Ectodermal cell (in vitro differentiated cells): ENCODE results near the gene TMEM252.

Experiments
- H3K27ac ChIP-seq: 2 replicates; pipeline ENCODE4 v1.7.0; 2013; ENCODE audit warnings: mild to moderate bottlenecking, low read depth, low read length; ENCODE audit not compliant: insufficient read depth, poor library complexity, severe bottlenecking
- H3K27me3 ChIP-seq: 2 replicates; pipeline ENCODE4 v1.7.0; 2013; ENCODE audit warnings: mild to moderate bottlenecking, low read length; ENCODE audit not compliant: insufficient read depth, control insufficient read depth, poor library complexity, severe bottlenecking
- H3K36me3 ChIP-seq: one replicate; pipeline ENCODE4 v1.7.0; 2013; ENCODE audit warnings: low read length; ENCODE audit not compliant: control insufficient read depth, insufficient read depth
- H3K4me1 ChIP-seq: one replicate; pipeline ENCODE4 v1.7.0; 2013; ENCODE audit warnings: low read length; ENCODE audit not compliant: control insufficient read depth, insufficient read depth
- H3K4me3 ChIP-seq: 2 replicates; pipeline ENCODE4 v1.7.0; 2013; ENCODE audit warnings: low read depth, low read length, control low read depth; ENCODE audit not compliant: insufficient read depth
- H3K9me3 ChIP-seq: 2 replicates; pipeline ENCODE4 v1.7.0; 2013; ENCODE audit warnings: mild to moderate bottlenecking, low read length, moderate library complexity; ENCODE audit not compliant: control insufficient read depth
- WGBS, 2 experiments: methylation state at CpG; one replicate each; pipeline ENCODE4 v1.1.7; 2013; ENCODE audit warnings: missing lambda C conversion rate in 2 of 2; 5-methylcytosine and 5-hydroxymethylcytosine counted together

Gene TMEM252

DNA sequence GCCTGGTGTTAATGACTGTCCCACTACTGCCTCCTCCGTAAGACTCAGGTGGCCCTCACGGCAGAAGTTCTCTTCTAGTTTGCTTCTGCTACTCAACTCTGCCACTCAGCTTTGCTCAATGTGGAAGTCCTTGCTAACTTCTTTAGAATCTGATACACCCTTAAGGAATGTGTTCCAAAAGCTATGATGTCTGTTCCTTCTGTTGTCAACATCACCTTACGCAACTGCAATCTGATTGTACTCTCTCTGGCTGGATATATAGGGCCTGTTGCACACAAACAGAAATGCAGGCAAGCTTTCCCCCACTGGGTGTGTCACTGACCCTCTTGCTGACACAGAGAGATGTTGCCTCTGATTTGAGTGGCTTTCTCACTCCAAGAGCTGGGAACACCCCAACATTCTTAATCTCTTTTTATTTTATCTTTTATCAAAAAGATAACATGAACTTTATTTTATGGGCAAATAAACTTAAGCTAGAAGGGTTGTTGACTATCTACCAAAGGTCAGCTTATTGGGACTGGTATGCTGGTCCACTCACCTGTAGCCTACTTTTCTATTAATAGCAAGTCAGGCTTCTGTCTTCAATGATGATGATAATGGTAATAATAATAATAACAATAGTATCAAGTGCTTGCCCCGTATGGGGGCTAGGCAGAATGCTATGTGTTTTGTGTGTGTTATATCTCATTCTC lies 25.2 kb downstream of the TMEM252 start:
- Histone ChIP-seq H3K4me1 (no peaks in the 10 kb centered on the region), H3K9me3 (no peaks in the 10 kb centered on the region), H3K27me3 (peaks cover 63% of the 10 kb centered on the region), H3K36me3 (no peaks in the 10 kb centered on the region), H3K27ac (no peak overlapping the region), H3K4me3 (no peak overlapping the region)
- WGBS, 2 experiments: 87 to 91% methylated on average over 3 of the region's 4 CpGs

- WGBS, 2 experiments: 81 to 83% methylated on average over 4 of the region's 4 CpGs
- Histone ChIP-seq H3K36me3 (no peaks in the 10 kb centered on the region), H3K4me1 (peaks cover 4% of the 10 kb centered on the region), H3K4me3 (no peak overlapping the region), H3K9me3 (no peaks in the 10 kb centered on the region), H3K27ac (no peak overlapping the region), H3K27me3 (peaks cover 70% of the 10 kb centered on the region)
These were observed 26.7 kb downstream of the TMEM252 start for GRCh38 chr9:68513981-68514380.

DNA sequence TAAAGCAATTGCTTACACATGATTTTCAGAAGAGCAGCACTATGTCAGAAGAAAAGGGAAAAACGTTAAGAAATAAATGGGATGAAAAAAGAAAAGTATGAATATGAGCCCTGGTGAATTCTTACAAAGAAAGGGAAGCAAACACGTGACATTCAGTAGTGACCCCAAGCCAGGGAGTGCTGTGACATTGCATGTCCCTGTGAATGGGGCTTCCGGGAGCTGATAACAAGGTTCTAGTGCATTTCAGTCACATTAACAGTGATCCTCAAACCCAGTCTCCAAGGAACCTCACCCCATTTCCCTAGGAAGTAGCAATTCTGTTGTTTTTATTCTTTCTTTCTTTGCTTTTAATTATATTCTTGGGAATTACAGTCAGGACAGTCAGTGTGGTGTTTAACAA lies 27.3 kb downstream of the TMEM252 start:
- Histone ChIP-seq H3K27ac (no peak overlapping the region), H3K9me3 (no peaks in the 10 kb centered on the region), H3K4me3 (no peak overlapping the region), H3K27me3 (peaks cover 76% of the 10 kb centered on the region), H3K36me3 (no peaks in the 10 kb centered on the region), H3K4me1 (peaks cover 4% of the 10 kb centered on the region)
- 47% methylated on average over 3 of the region's 3 CpGs for WGBS, 2 experiments

- H3K9me3 ChIP-seq: no peaks in the 10 kb centered on the region
- peaks cover 94% of the 10 kb centered on the region for H3K27me3 ChIP-seq
- H3K4me3 ChIP-seq: no peak overlapping the region
- no peaks in the 10 kb centered on the region for H3K36me3 ChIP-seq
- no peak overlapping the region for H3K27ac ChIP-seq
- H3K4me1 ChIP-seq: peaks cover 4% of the 10 kb centered on the region
These were observed 31.0 kb downstream of the TMEM252 start for GRCh38 chr9:68509689-68510088.

DNA sequence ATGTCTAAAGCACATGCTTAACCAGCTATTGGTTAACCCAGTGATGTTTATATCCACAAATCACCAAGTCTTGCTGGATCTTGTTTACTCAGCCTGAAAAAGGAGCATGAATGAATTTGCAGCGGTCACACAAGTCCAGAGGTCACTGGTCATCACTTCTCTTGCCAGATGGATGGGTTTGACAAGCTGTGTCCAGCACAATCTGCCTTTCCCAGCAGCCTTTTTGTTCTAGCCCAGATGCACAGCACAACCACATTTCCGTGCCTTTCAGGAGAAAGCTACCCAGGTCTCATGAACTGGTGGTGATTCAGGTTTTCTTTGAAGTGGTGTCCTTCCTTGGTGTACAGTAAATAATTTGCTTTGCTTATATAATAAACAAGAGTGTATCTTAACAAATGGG lies 32.1 kb downstream of the TMEM252 start:
- Histone ChIP-seq H3K4me3 (no peak overlapping the region), H3K27me3 (peaks cover 94% of the 10 kb centered on the region), H3K9me3 (no peaks in the 10 kb centered on the region), H3K27ac (no peak overlapping the region), H3K36me3 (no peaks in the 10 kb centered on the region), H3K4me1 (peaks cover 4% of the 10 kb centered on the region)
- 64 to 66% methylated on average over 2 of the region's 2 CpGs for WGBS, 2 experiments

DNA sequence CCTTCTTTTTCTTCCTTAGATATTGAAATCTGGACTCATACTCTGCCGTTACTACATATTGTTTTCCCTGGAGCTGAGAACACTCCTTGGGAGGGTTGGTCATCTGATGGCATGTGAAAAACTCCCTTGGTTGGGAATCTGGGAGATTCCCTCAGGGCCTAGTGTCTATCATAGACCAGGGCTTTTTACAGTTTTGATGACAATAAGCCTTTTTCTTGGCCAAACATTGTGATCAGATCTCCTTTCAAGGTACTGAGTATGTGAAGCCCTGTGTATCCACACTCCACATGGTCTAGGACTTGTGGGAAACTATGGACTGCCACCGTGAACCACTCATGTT lies 32.9 kb downstream of the TMEM252 start:
- Histone ChIP-seq H3K27me3 (peaks cover 94% of the 10 kb centered on the region), H3K9me3 (no peaks in the 10 kb centered on the region)

DNA sequence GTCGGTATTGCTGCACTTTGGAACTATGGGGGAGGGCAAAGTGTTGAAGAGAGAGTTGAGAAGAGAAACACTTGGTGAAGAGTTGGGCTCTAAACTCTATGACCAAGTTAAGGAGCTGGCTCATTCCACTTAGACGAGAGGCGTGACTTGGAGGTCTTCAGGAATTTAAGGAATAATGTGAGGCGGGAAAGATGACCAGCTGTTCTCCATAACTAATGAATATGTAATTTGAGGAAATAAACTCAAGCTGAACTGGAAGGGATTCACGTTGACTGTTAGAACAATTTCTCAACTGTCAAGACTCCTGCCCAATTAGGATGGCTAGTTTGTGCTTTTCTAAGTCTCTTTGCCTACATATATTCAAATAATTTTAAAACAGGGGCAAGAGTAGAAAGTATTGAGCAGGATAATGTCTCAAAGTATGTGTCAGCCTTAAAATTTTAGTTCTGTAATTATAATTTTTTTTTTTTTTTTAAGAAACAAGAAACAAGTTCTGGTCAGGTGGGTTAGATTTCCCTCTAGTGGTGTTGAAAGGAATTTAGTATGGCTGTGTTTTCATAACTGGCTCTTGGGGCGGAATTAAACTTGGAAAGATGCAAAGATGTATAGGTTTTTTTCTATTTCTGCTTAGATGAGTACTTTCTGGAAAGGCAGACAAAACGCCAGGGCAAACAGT lies 33.4 kb downstream of the TMEM252 start:
- Histone ChIP-seq H3K36me3 (no peaks in the 10 kb centered on the region), H3K9me3 (no peaks in the 10 kb centered on the region), H3K4me1 (peaks cover 4% of the 10 kb centered on the region), H3K27me3 (peaks cover 94% of the 10 kb centered on the region), H3K4me3 (no peak overlapping the region), H3K27ac (no peak overlapping the region)
- 42% methylated on average over 6 to 7 of the region's 7 CpGs for WGBS, 2 experiments

More for the DNA sequence above, 32.9 kb downstream of the TMEM252 start:
- WGBS, 2 experiments: 37 to 47% methylated on average over 2 of the region's 2 CpGs
- Histone ChIP-seq H3K4me3 (no peak overlapping the region), H3K27ac (no peak overlapping the region), H3K4me1 (peaks cover 4% of the 10 kb centered on the region), H3K36me3 (no peaks in the 10 kb centered on the region)

DNA sequence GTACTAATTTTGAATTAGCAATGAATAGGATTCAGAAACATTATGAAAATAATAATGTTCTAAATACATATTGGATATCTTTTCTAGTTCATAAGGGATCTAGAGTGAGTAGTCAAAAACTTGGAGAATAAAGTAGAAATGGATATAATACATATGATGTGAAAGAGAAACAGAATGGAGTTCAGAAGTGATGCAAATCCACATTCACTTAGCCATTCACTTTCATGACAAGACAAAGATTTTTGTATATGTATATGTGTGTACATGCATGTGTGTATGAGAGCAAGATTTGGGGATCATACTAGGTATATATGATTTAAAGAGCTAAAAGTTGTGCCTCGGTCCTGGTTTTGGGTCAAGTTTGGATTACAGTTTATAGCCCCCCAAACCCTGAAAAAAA lies 34.1 kb downstream of the TMEM252 start:
- peaks cover 4% of the 10 kb centered on the region for H3K4me1 ChIP-seq
- H3K9me3 ChIP-seq: no peaks in the 10 kb centered on the region
- no peaks in the 10 kb centered on the region for H3K36me3 ChIP-seq
- no peak overlapping the region for H3K4me3 ChIP-seq
- WGBS, 2 experiments: 83% methylated on average over 1 of the region's 1 CpG; no CpG with 5 or more reads in 1 of the 2 experiments
- no peak overlapping the region for H3K27ac ChIP-seq
- peaks cover 94% of the 10 kb centered on the region for H3K27me3 ChIP-seq

DNA sequence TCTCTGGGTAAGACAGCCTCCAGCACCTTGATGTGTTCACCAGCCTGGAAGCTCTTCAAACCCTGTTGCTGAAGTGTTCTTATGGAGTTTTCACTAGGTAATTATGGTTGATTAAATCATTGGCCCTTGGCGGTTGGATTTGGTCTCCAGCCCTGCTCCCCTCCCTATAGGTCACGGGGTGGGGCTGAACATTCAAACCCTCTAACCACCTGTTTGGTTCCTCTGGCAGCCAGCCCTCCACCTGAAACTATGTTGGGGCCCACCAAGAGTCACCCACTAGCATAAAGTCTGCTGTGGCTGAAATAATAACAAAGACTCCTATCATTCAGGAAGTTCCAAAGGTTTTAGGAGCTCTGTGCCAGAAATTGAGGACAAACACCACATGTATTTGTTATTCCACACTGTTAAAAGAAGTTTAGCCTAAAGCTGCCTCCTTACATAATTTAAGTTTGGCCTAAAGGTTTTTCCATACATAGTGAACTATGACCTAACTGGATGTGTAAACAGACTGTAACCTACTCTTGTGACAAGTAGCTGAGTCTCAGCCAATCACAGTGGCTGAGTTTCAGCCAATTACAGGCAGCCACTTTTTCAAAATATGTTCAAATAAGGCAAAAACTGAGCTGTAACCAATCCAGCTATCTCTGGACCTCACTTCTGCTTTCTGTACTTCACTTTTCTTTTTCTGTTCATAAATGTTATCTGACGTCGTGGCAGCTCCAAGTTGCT lies 34.8 kb downstream of the TMEM252 start:
- Histone ChIP-seq H3K4me1 (peaks cover 4% of the 10 kb centered on the region), H3K9me3 (no peaks in the 10 kb centered on the region), H3K36me3 (no peaks in the 10 kb centered on the region), H3K27me3 (peaks cover 94% of the 10 kb centered on the region), H3K27ac (no peak overlapping the region), H3K4me3 (no peak overlapping the region)
- 79 to 87% methylated on average over 4 of the region's 4 CpGs for WGBS, 2 experiments

DNA sequence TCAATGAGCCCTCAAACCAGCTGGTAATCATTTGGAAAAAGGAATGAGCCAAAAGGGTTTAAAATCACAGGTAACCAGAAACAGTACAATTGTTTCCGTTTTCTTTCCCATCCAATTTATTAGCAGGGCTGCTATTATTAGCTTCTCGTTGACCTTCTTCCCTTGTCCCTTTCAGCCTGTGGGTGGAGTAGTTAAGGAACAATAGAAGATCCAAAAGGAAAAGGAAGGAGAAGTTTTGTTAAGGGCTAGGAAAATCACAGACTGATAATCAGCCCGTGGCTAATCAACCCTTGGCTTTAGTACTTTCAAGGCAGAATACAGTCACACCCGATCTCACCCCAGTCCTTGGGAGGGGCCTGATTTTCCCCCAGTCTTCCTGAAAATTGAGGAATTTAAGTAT lies 38.4 kb downstream of the TMEM252 start:
- no peaks in the 10 kb centered on the region for H3K4me1 ChIP-seq
- no peak overlapping the region for H3K4me3 ChIP-seq
- WGBS, 2 experiments: 49 to 55% methylated on average over 4 of the region's 4 CpGs
- no peak overlapping the region for H3K27ac ChIP-seq
- H3K9me3 ChIP-seq: no peaks in the 10 kb centered on the region
- H3K27me3 ChIP-seq: peaks cover 100% of the 10 kb centered on the region
- H3K36me3 ChIP-seq: no peaks in the 10 kb centered on the region
